Medulla oblongata (tissue), 1 donor: ENCODE data around the gene PIGB.
"Not testable (repeated sequence)": the region's sequence is repeated elsewhere in the genome, so short reads cannot be mapped to it uniquely, and the experiment has no call there.

Experiments used
- DNase-seq: peaks from one replicate; pipeline ENCODE4 v3.0.0-alpha.2; 2015; ENCODE audit errors: extremely low spot score

The PIGB gene

GRCh38 chr15:55318588-55319494, at the start of gene PIGB, which contains the start of gene PIGBOS1:
PIGB (plus strand) TSS chr15:55319222; CDS start chr15:55319251, 29 bp downstream.
PIGBOS1 (minus strand) TSS chr15:55319123; CDS start chr15:55317792, 1,331 bp downstream.
- DNase-seq, result peak; percentile 90

- DNase-seq, result peak; percentile 28
Measured at GRCh38 chr15:55270291-55270690, 48.7 kb upstream of the PIGB start.

GRCh38 chr15:55276324-55276723, 42.7 kb upstream of the PIGB start:
- DNase-seq, result no peak

- DNase-seq, result no peak
Measured at GRCh38 chr15:55277116-55277564, 41.9 kb upstream of the PIGB start.

GRCh38 chr15:55277715-55278114, 41.3 kb upstream of the PIGB start:
- no peak for DNase-seq

- DNase-seq, result no peak
Measured at GRCh38 chr15:55279100-55279745, 39.8 kb upstream of the PIGB start.

- no peak for DNase-seq
Measured at GRCh38 chr15:55279746-55280351, 39.2 kb upstream of the PIGB start.

GRCh38 chr15:55280589-55280988, 38.4 kb upstream of the PIGB start:
- DNase-seq, result not testable (repeated sequence)

GRCh38 chr15:55281517-55282228, 37.3 kb upstream of the PIGB start:
- no peak for DNase-seq

GRCh38 chr15:55282284-55282833, 36.7 kb upstream of the PIGB start:
- DNase-seq, result no peak

- no peak for DNase-seq
Measured at GRCh38 chr15:55283379-55284147, 35.5 kb upstream of the PIGB start.

GRCh38 chr15:55284426-55284825, 34.6 kb upstream of the PIGB start:
- no peak for DNase-seq

GRCh38 chr15:55286442-55287189, 32.4 kb upstream of the PIGB start:
- not testable (repeated sequence) for DNase-seq

GRCh38 chr15:55288006-55288717, 30.9 kb upstream of the PIGB start:
- no peak for DNase-seq

- no peak for DNase-seq
Measured at GRCh38 chr15:55289011-55289745, 29.8 kb upstream of the PIGB start.

GRCh38 chr15:55289746-55290527, 29.1 kb upstream of the PIGB start, which contains the start of gene RAB27A:
RAB27A (minus strand) TSS chr15:55289813; CDS start chr15:55234934, 54,879 bp downstream.
- peak; percentile 19 for DNase-seq

GRCh38 chr15:55290528-55291057, 28.4 kb upstream of the PIGB start:
- peak; percentile 85 for DNase-seq
